MM.1S (cell line): Measurements from ENCODE around the gene WDFY2.
"Not testable (repeated sequence)": the region's sequence is repeated elsewhere in the genome, so short reads cannot be mapped to it uniquely, and the experiment has no call there.

Experiments
- DNase-seq: peaks from one replicate; pipeline ENCODE4 v3.0.0-alpha.2; 2015
- H2AFZ ChIP-seq: fragments of 300-600 bp; sonication (generic); 2 replicates; pipeline ENCODE4 v1.6.0; 2016; ENCODE audit warnings: antibody characterized with exemption, low read length
- H3F3A ChIP-seq: fragments of 300-600 bp; sonication (generic); 2 replicates; pipeline ENCODE4 v1.6.1; 2016; ENCODE audit warnings: mild to moderate bottlenecking, antibody characterized with exemption, low read length, moderate library complexity, mixed read lengths; ENCODE audit not compliant: insufficient read depth
- H3K27ac ChIP-seq: fragments of 300-600 bp; sonication (generic); 2 replicates; pipeline ENCODE4 v1.5.1; 2016; ENCODE audit warnings: mild to moderate bottlenecking, low read length
- H3K27me3 ChIP-seq: fragments of 300-600 bp; sonication (generic); replicated peaks from 2 replicates; pipeline ENCODE4 v1.6.0; 2016; ENCODE audit warnings: low read length; ENCODE audit not compliant: insufficient read depth
- H3K36me3 ChIP-seq: fragments of 300-600 bp; sonication (generic); replicated peaks from 2 replicates; pipeline ENCODE4 v1.6.1; 2016; ENCODE audit warnings: mild to moderate bottlenecking, low read length, mixed read lengths; ENCODE audit not compliant: insufficient read depth
- H3K4me1 ChIP-seq: fragments of 300-600 bp; sonication (generic); 2 replicates; pipeline ENCODE4 v1.6.1; 2016; ENCODE audit warnings: low read length, mixed read lengths
- H3K4me2 ChIP-seq: fragments of 300-600 bp; sonication (generic); 2 replicates; pipeline ENCODE4 v1.6.0; 2016; ENCODE audit warnings: low read depth, low read length
- H3K4me3 ChIP-seq: fragments of 300-600 bp; sonication (generic); 2 replicates; pipeline ENCODE4 v1.5.1; 2016; ENCODE audit warnings: low read length, mixed read lengths
- H3K79me2 ChIP-seq: fragments of 300-600 bp; sonication (generic); 2 replicates; pipeline ENCODE4 v1.6.1; 2016; ENCODE audit warnings: mixed run types, low read length, mixed read lengths
- H3K9ac ChIP-seq: fragments of 300-600 bp; sonication (generic); 2 replicates; pipeline ENCODE4 v1.6.1; 2016; ENCODE audit warnings: low read length, mixed read lengths
- H3K9me2 ChIP-seq: fragments of 300-600 bp; sonication (generic); replicated peaks from 2 replicates; pipeline ENCODE4 v1.6.1; 2016; ENCODE audit warnings: mild to moderate bottlenecking, low read length, mixed read lengths; ENCODE audit not compliant: insufficient read depth
- H3K9me3 ChIP-seq: fragments of 300-600 bp; sonication (generic); replicated peaks from 2 replicates; pipeline ENCODE4 v1.6.1; 2016; ENCODE audit warnings: mild to moderate bottlenecking, low read length, mixed read lengths; ENCODE audit not compliant: insufficient read depth
- H4K20me1 ChIP-seq: fragments of 300-600 bp; sonication (generic); 2 replicates; pipeline ENCODE4 v1.6.1; 2016; ENCODE audit warnings: mild to moderate bottlenecking, low read length, moderate library complexity, mixed read lengths; ENCODE audit not compliant: insufficient read depth
- EZH2 ChIP-seq: fragments of 300-600 bp; sonication (generic); optimal IDR thresholded peaks from 2 replicates; pipeline ENCODE3; 2017; ENCODE audit warnings: low read depth, mild to moderate bottlenecking, antibody characterized with exemption, low read length, mixed read lengths
- EZH2phosphoT487 ChIP-seq: fragments of 300-600 bp; sonication (generic); IDR thresholded peaks from 2 replicates; pipeline ENCODE4 v1.6.1; 2018; ENCODE audit warnings: antibody characterized with exemption, low read length
- TF ChIP-seq, protein P1 (sequence below): fragments of 300-600 bp; sonication (generic); IDR thresholded peaks from 2 replicates; pipeline ENCODE4 v1.5.1; 2016; ENCODE audit warnings: antibody characterized with exemption, low read length, mixed read lengths

The WDFY2 gene

DNA sequence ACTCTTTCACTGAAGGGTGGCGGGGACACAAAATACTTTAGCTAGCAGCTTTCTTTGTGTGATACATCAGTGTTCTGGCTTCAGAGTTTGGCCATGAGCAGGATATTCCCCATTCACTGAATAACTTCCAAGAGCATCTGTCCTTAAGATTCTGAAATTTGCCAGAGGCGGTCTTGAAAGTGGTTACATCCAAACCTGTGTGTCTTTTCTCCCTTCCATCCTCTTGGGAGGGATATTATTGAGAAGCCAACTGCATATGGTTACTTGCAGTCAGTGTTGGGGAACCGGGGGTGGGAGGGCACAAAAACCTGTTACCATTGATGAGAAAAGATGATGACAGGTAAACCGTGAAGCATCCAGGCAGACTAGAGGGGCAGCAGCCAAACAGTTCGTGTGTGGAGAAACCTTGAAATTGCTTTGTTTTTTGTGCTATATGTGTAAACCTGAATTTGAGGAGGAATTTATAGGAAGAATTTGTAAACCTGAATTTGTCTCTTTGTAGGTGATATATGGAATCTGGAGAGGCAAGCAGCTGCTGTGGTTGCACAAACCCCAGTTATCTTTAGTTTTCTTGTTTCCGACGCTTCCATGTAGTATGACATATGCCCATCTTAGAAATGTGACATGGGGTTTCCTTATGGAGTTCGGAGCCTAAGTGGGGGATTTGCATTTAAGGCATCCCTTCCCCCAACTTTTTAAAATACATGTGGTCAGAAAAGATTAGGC lies 104.8 kb downstream of the WDFY2 start:
- Histone ChIP-seq H3K4me2 (no peak overlapping the region), H3K9me2 (no peaks in the 10 kb centered on the region), H3K27ac (no peak overlapping the region), H3K36me3 (no peaks in the 10 kb centered on the region), H2AFZ (no peak overlapping the region), H3K4me1 (no peaks in the 10 kb centered on the region), H3K27me3 (no peaks in the 10 kb centered on the region), H3K9me3 (no peaks in the 10 kb centered on the region), H3K4me3 (no peak overlapping the region), H3K79me2 (no peaks in the 10 kb centered on the region), H4K20me1 (no peaks in the 10 kb centered on the region), H3K9ac (no peak overlapping the region), H3F3A (no peaks in the 10 kb centered on the region)
- TF ChIP-seq EZH2phosphoT487, result no peak
- TF ChIP-seq EZH2, result no peak
- TF ChIP-seq, protein P1, sequence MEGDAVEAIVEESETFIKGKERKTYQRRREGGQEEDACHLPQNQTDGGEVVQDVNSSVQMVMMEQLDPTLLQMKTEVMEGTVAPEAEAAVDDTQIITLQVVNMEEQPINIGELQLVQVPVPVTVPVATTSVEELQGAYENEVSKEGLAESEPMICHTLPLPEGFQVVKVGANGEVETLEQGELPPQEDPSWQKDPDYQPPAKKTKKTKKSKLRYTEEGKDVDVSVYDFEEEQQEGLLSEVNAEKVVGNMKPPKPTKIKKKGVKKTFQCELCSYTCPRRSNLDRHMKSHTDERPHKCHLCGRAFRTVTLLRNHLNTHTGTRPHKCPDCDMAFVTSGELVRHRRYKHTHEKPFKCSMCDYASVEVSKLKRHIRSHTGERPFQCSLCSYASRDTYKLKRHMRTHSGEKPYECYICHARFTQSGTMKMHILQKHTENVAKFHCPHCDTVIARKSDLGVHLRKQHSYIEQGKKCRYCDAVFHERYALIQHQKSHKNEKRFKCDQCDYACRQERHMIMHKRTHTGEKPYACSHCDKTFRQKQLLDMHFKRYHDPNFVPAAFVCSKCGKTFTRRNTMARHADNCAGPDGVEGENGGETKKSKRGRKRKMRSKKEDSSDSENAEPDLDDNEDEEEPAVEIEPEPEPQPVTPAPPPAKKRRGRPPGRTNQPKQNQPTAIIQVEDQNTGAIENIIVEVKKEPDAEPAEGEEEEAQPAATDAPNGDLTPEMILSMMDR, result no peak
- no peak for DNase-seq

DNA sequence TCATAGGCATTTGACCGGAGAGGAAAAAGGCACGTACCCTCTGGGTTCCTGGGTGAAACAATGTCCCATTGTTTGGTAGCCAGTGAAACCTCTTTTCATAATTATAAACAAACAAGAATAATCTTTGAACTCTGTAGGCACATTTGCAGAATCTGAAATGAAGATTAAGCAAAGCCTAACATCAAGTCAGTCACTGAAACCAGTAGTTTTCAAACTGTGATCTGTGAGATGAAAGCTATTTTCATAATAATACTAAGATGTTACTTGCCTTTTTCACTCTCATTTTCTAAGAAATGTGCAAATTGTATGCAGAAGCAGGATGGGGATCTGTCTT lies 105.4 kb downstream of the WDFY2 start:
- H3K4me1 ChIP-seq, result no peaks in the 10 kb centered on the region
- H3K4me3 ChIP-seq, result no peak overlapping the region
- TF ChIP-seq, protein P1, result no peak
- TF ChIP-seq EZH2 (no peak), EZH2phosphoT487 (no peak)
- DNase-seq, result no peak
- no peak overlapping the region for H3K4me2 ChIP-seq
- H3K27me3 ChIP-seq, result no peaks in the 10 kb centered on the region
- H3K79me2 ChIP-seq, result no peaks in the 10 kb centered on the region
- no peaks in the 10 kb centered on the region for H3F3A ChIP-seq
- no peaks in the 10 kb centered on the region for H4K20me1 ChIP-seq
- no peak overlapping the region for H3K27ac ChIP-seq
- H2AFZ ChIP-seq, result no peak overlapping the region
- no peaks in the 10 kb centered on the region for H3K9me3 ChIP-seq
- no peak overlapping the region for H3K9ac ChIP-seq
- H3K9me2 ChIP-seq, result no peaks in the 10 kb centered on the region
- no peaks in the 10 kb centered on the region for H3K36me3 ChIP-seq

DNA sequence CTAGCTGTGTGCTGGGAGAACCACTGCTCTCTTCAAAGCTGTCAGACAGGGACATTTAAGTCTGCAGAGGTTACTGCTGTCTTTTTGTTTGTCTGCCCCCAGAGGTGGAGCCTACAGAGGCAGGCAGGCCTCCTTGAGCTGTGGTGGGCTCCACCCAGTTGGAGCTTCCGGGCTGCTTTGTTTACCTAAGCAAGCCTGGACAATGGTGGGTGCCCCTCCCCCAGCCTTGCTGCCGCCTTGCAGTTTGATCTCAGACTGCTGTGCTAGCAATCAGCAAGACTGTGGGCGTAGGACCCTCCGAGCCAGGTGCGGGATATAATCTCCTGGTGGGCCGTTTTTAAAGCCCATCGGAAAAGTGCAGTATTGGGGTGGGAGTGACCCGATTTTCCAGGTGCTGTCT lies 111.4 kb downstream of the WDFY2 start:
- not testable (repeated sequence) for H2AFZ ChIP-seq, H3F3A ChIP-seq, H3K79me2 ChIP-seq, H3K27ac ChIP-seq, H3K27me3 ChIP-seq, H3K9ac ChIP-seq, DNase-seq, H3K36me3 ChIP-seq, H3K4me2 ChIP-seq, H4K20me1 ChIP-seq, H3K4me1 ChIP-seq, H3K9me3 ChIP-seq, H3K4me3 ChIP-seq, H3K9me2 ChIP-seq

DNA sequence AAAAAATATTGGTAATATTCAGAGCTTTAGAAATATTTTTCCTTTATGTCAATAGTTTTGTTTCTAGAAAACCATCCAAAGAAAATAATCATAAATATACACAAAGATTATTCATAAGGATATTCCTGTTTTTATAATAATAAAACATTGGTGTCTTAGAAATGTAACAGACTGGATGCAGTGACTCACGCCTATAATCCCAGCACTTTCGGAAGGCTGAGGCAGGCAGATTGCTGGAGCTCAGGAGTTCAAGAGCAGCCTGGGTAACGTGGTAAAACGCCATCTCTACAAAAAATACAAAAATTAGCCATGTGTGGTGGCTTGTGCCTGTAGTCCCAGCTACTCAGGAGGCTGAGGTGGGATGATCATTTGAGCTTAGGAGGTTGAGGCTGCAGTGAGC lies 112.9 kb downstream of the WDFY2 start:
- Histone ChIP-seq H3K4me2 (no peak overlapping the region), H3K4me3 (no peak overlapping the region), H3K9me2 (no peaks in the 10 kb centered on the region), H3K79me2 (no peaks in the 10 kb centered on the region), H3K9me3 (no peaks in the 10 kb centered on the region), H3K9ac (no peak overlapping the region), H3K4me1 (no peaks in the 10 kb centered on the region), H4K20me1 (no peaks in the 10 kb centered on the region), H3K27ac (no peak overlapping the region), H2AFZ (no peak overlapping the region), H3F3A (no peaks in the 10 kb centered on the region), H3K27me3 (no peaks in the 10 kb centered on the region), H3K36me3 (no peaks in the 10 kb centered on the region)
- TF ChIP-seq EZH2phosphoT487 (no peak), EZH2 (no peak)
- DNase-seq, result no peak
